GM12801 (cell line): Measurements from ENCODE around the gene LYG1.

ENCODE experiments used
- TF ChIP-seq, protein P1 (sequence below): IDR thresholded peaks from one replicate; pipeline ENCODE4 v1.5.1; 2011; ENCODE audit warnings: control low read depth; ENCODE audit not compliant: insufficient read length; ENCODE audit errors: extremely low read depth

LYG1 gene

GRCh38 chr2:99285526-99285925, 15.5 kb downstream of the LYG1 start:
- TF ChIP-seq, protein P1, sequence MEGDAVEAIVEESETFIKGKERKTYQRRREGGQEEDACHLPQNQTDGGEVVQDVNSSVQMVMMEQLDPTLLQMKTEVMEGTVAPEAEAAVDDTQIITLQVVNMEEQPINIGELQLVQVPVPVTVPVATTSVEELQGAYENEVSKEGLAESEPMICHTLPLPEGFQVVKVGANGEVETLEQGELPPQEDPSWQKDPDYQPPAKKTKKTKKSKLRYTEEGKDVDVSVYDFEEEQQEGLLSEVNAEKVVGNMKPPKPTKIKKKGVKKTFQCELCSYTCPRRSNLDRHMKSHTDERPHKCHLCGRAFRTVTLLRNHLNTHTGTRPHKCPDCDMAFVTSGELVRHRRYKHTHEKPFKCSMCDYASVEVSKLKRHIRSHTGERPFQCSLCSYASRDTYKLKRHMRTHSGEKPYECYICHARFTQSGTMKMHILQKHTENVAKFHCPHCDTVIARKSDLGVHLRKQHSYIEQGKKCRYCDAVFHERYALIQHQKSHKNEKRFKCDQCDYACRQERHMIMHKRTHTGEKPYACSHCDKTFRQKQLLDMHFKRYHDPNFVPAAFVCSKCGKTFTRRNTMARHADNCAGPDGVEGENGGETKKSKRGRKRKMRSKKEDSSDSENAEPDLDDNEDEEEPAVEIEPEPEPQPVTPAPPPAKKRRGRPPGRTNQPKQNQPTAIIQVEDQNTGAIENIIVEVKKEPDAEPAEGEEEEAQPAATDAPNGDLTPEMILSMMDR: no peak

DNA sequence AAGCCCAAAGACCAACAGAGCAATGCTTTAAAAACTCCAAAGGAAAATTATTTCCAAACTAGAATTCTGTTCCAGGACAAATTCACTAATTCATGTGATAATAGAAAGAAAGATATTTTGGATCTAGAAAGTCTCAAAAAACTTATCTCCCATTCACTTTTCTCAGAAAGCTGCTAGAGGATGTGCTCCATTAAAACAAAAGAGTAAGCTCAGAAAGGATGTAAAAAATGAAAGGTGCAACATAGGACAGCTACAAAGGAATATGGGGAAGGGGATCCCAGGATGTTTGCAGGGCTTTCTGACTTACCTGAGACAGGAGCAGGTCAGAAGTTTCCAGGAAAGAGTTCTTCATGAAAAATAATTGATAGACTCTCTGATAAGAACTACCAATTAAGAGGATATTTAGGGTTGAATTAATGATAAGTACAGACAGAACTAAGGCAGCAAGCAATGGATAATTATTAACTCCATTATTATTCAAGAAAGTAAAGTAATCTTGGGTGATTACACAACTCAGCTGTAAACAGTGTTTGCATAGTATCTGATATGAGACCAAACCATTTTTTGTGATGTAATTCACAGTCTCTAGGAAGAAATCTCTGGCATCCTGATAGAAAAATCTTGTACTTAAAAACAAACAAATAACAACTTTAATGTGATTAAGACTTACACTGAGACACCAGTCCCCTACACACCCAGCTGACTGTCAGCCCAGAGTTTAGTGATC, 20.9 kb downstream of the LYG1 start:
- TF ChIP-seq, protein P1: no peak

- TF ChIP-seq, protein P1: no peak
These were observed 22.2 kb downstream of the LYG1 start for GRCh38 chr2:99278793-99279291.

DNA sequence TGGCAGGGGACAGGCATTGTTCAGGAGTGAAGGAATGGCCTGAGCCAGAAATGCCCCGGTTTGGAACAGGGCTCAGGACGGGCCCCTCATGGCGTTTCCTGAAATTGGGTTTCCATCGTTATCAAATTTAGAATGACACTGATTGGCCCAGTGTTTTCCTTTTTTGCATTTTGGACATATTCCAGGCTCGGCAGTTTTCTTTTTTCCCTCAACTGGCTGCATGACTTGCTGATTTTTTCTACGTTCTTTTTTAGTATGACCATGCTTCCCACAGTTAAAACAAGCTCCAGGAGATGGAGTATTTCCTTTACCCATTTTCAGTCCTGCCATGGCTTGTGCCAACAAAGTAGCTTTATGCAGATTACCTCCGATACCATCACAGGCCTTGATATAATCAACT, 25.1 kb downstream of the LYG1 start:
- TF ChIP-seq, protein P1: no peak

- TF ChIP-seq, protein P1: no peak
These were observed 39.8 kb downstream of the LYG1 start for GRCh38 chr2:99261242-99261641.

DNA sequence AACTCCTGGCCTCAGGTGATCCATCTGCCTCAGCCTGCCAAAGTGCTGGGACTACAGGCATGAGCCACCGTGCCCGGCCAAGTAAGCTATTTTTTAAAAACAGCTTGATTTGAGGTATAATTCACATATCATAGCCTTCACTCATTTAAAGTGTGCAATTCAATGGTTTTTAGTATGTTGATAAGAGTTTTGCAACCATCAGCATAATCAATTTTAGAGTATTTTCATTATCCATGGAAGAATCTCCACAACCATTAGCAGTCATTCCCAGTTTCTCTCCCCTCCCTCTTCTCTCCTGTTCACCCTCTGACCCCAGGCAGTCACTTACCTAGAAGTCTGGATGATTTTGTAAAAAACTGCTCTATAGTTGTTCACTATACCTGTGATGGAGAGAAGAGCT, 40.8 kb downstream of the LYG1 start:
- TF ChIP-seq, protein P1: no peak

DNA sequence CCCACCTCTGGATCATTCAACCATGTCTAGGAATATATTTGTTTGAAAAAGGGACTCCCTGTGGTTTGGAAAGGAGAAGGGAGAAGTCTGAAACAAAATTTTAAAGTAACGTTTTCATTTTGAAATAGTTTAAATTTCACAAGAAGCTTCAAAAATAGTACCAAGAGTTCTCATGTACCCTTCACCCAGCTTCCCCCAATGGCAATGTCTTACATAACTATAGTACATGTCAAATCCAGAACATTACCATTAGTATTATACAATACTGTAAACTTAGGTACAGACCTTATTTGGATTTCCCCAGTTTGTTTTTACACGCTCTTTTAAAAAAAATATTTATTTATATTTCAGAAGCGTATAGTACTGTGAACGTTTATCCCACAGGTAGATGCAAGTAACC, 41.5 kb downstream of the LYG1 start:
- TF ChIP-seq, protein P1: no peak

DNA sequence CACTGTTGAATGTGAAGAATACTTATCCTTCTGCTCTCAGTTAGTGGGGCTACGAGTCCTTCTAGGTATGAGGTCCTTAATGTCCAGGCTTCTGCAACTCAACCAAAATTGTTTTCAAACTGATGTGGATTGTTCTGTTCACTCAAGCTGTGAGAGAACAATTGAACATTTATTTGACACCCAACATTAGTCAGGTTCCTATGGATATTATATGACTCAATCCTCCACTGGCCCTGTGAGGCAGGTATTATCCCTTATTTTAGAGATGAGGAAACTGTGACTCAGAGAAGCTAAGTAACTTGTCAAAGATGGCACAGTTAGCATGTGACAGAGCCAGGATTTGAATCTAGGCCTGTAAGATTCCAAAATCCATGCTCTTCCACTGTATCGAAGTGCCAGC, 44.3 kb downstream of the LYG1 start:
- TF ChIP-seq, protein P1: no peak
